Measurements from ENCODE around the gene BSPH1.

The BSPH1 gene

GRCh38 chr19:48023011-48023410 lies 31.0 kb upstream of the BSPH1 start:
- DNase-seq (ENCODE audit: extremely low read depth, low read depth), result no peak
- TF ChIP-seq CTCF (IDR thresholded peaks at IDR 0.05; ENCODE audit: low read depth, low read length), result no peak

GRCh38 chr19:48020686-48021085 lies 28.7 kb upstream of the BSPH1 start:
- TF ChIP-seq CTCF (IDR thresholded peaks at IDR 0.05; ENCODE audit: low read depth, low read length), result no peak
- DNase-seq (ENCODE audit: extremely low read depth, low read depth), result no peak

GRCh38 chr19:48010932-48011758 lies 19.2 kb upstream of the BSPH1 start:
- no peak for DNase-seq (ENCODE audit: extremely low read depth, low read depth)
- TF ChIP-seq CTCF (IDR thresholded peaks at IDR 0.05; ENCODE audit: low read depth, low read length), result no peak

- no peak for DNase-seq (ENCODE audit: extremely low read depth, low read depth)
- TF ChIP-seq CTCF (IDR thresholded peaks at IDR 0.05; ENCODE audit: low read depth, low read length), result no peak; the same call in 1 of the 2 replicates
Observed at GRCh38 chr19:48006762-48007161, 14.8 kb upstream of the BSPH1 start.

- no peak for TF ChIP-seq CTCF (IDR thresholded peaks at IDR 0.05; ENCODE audit: low read depth, low read length)
- no peak for DNase-seq (ENCODE audit: extremely low read depth, low read depth)
Observed at GRCh38 chr19:48004236-48004635, 12.3 kb upstream of the BSPH1 start.

- no peak for TF ChIP-seq CTCF (IDR thresholded peaks at IDR 0.05; ENCODE audit: low read depth, low read length)
- no peak for DNase-seq (ENCODE audit: extremely low read depth, low read depth)
Observed at GRCh38 chr19:48000846-48001245, 8.9 kb upstream of the BSPH1 start.

GRCh38 chr19:47998800-47999199 lies 6.8 kb upstream of the BSPH1 start:
- TF ChIP-seq CTCF (IDR thresholded peaks at IDR 0.05; ENCODE audit: low read depth, low read length), result no peak
- DNase-seq (ENCODE audit: extremely low read depth, low read depth), result no peak

All from AG09319 (cell line).